Measurements from ENCODE around the gene DUOXA2.

Gene DUOXA2

GRCh38 chr15:45137703-45138102 is 23.6 kb downstream of the DUOXA2 start:
- no peak overlapping the region for H3K4me3 ChIP-seq (ENCODE audit: low read depth, low read length)
- H3K36me3 ChIP-seq (replicated peaks) = no peaks in the 10 kb centered on the region
- TF ChIP-seq CTCF (IDR thresholded peaks at IDR 0.05; ENCODE audit: low read depth, low read length, missing control alignments) = no peak
- in situ Hi-C loops (cut with HindIII; ENCODE audit: low pct_ligation_motif_present, low sequenced_read_pairs) = no loop called here
- no peak overlapping the region for H3K27ac ChIP-seq
- H3K27me3 ChIP-seq (replicated peaks) = peaks cover 31% of the 10 kb centered on the region
- no peak for DNase-seq

- Histone ChIP-seq H3K27ac (no peak overlapping the region), H3K36me3 (replicated peaks) (no peaks in the 10 kb centered on the region), H3K27me3 (replicated peaks) (peaks cover 20% of the 10 kb centered on the region), H3K4me3 (ENCODE audit: low read depth, low read length) (no peak overlapping the region)
- in situ Hi-C loops (cut with HindIII; ENCODE audit: low pct_ligation_motif_present, low sequenced_read_pairs) = no loop called here
- no peak for TF ChIP-seq CTCF (IDR thresholded peaks at IDR 0.05; ENCODE audit: low read depth, low read length, missing control alignments)
- no peak for DNase-seq
Measured at GRCh38 chr15:45138814-45139765, 25.0 kb downstream of the DUOXA2 start.

- no peak for DNase-seq
- no peaks in the 10 kb centered on the region for H3K36me3 ChIP-seq (replicated peaks)
- H3K27me3 ChIP-seq (replicated peaks) = peaks cover 14% of the 10 kb centered on the region
- H3K27ac ChIP-seq = no peak overlapping the region
- no peak overlapping the region for H3K4me3 ChIP-seq (ENCODE audit: low read depth, low read length)
- in situ Hi-C loops (cut with HindIII; ENCODE audit: low pct_ligation_motif_present, low sequenced_read_pairs) = no loop called here
- TF ChIP-seq CTCF (IDR thresholded peaks at IDR 0.05; ENCODE audit: low read depth, low read length, missing control alignments) = no peak
Measured at GRCh38 chr15:45139770-45140169, 25.6 kb downstream of the DUOXA2 start.

- no peaks in the 10 kb centered on the region for H3K36me3 ChIP-seq (replicated peaks)
- TF ChIP-seq CTCF (IDR thresholded peaks at IDR 0.05; ENCODE audit: low read depth, low read length, missing control alignments) = no peak
- DNase-seq = no peak
- no peak overlapping the region for H3K4me3 ChIP-seq (ENCODE audit: low read depth, low read length)
- H3K27me3 ChIP-seq (replicated peaks) = peaks cover 6% of the 10 kb centered on the region
- in situ Hi-C loops (cut with HindIII; ENCODE audit: low pct_ligation_motif_present, low sequenced_read_pairs) = no loop called here
- H3K27ac ChIP-seq = no peak overlapping the region
Measured at GRCh38 chr15:45140557-45141250, 26.6 kb downstream of the DUOXA2 start.

GRCh38 chr15:45141386-45141785 is 27.3 kb downstream of the DUOXA2 start:
- H3K27ac ChIP-seq = no peak overlapping the region
- no peak for DNase-seq
- TF ChIP-seq CTCF (IDR thresholded peaks at IDR 0.05; ENCODE audit: low read depth, low read length, missing control alignments) = no peak
- no peaks in the 10 kb centered on the region for H3K36me3 ChIP-seq (replicated peaks)
- in situ Hi-C loops (cut with HindIII; ENCODE audit: low pct_ligation_motif_present, low sequenced_read_pairs) = no loop called here
- H3K4me3 ChIP-seq (ENCODE audit: low read depth, low read length) = no peak overlapping the region
- H3K27me3 ChIP-seq (replicated peaks) = peaks cover 2% of the 10 kb centered on the region

Data from brain microvascular endothelial cell (primary cell).